Hepatocyte (in vitro differentiated cells): ENCODE measurements around the gene GALNT14. TPM values are rescaled to one million over a fixed set of nuclear protein-coding genes. Genes with fewer than 3 reads are reported as not detected.

Source experiments
- DNase-seq: peaks from one replicate; pipeline ENCODE4 v3.0.0-alpha.2; 2016; ENCODE audit warnings: low spot score
- H2AFZ ChIP-seq: fragments of 200-600 bp; sonication (generic); 2 replicates; pipeline ENCODE4 v1.6.0; 2016; ENCODE audit warnings: antibody characterized with exemption, mild to moderate bottlenecking
- H3K27ac ChIP-seq: fragments of 200-600 bp; sonication (generic); 2 replicates; pipeline ENCODE4 v1.5.1; 2016; ENCODE audit warnings: mild to moderate bottlenecking
- H3K27me3 ChIP-seq: fragments of 200-600 bp; sonication (generic); 2 replicates; pipeline ENCODE4 v1.6.1; 2016
- H3K36me3 ChIP-seq: fragments of 200-600 bp; sonication (generic); replicated peaks from 2 replicates; pipeline ENCODE4 v1.5.1; 2016; ENCODE audit warnings: low read depth; ENCODE audit not compliant: insufficient read depth
- H3K4me1 ChIP-seq: fragments of 200-600 bp; sonication (generic); 2 replicates; pipeline ENCODE4 v1.5.1; 2016; ENCODE audit warnings: mild to moderate bottlenecking, moderate library complexity; ENCODE audit not compliant: insufficient read depth
- H3K4me2 ChIP-seq: fragments of 200-600 bp; sonication (generic); 2 replicates; pipeline ENCODE4 v1.6.0; 2016
- H3K4me3 ChIP-seq: fragments of 200-600 bp; sonication (generic); 2 replicates; pipeline ENCODE4 v1.5.1; 2016; ENCODE audit warnings: mild to moderate bottlenecking
- H3K79me2 ChIP-seq: fragments of 200-600 bp; sonication (generic); 2 replicates; pipeline ENCODE4 v1.6.0; 2017; ENCODE audit warnings: mild to moderate bottlenecking
- H3K9me2 ChIP-seq: fragments of 200-600 bp; sonication (generic); replicated peaks from 2 replicates; pipeline ENCODE4 v1.6.0; 2017; ENCODE audit warnings: mild to moderate bottlenecking; ENCODE audit not compliant: insufficient read depth
- H3K9me3 ChIP-seq: fragments of 200-600 bp; sonication (generic); 2 replicates; pipeline ENCODE4 v1.5.1; 2016; ENCODE audit warnings: low read depth, mild to moderate bottlenecking
- H4K20me1 ChIP-seq: fragments of 200-600 bp; sonication (generic); 2 replicates; pipeline ENCODE4 v1.6.0; 2016; ENCODE audit warnings: mild to moderate bottlenecking; ENCODE audit not compliant: insufficient read depth, poor library complexity, severe bottlenecking
- EZH2 ChIP-seq: fragments of 200-600 bp; sonication (generic); IDR thresholded peaks from 2 replicates; pipeline ENCODE4 v1.6.1; 2016; ENCODE audit warnings: antibody characterized with exemption, mild to moderate bottlenecking, borderline replicate concordance
- EZH2phosphoT487 ChIP-seq: fragments of 200-600 bp; sonication (generic); IDR thresholded peaks from one replicate; pipeline ENCODE4 v1.6.1; 2018; ENCODE audit warnings: antibody characterized with exemption, mild to moderate bottlenecking, low read depth, moderate library complexity; ENCODE audit not compliant: unreplicated experiment, severe bottlenecking
- WGBS: methylation state at CpG from one replicate; pipeline ENCODE4 v1.1.6; 2016; ENCODE audit warnings: low lambda C conversion rate; ENCODE audit errors: missing lambda C conversion rate; 5-methylcytosine and 5-hydroxymethylcytosine counted together
- polyA plus RNA-seq: library from polyadenylated mRNA; unstranded; fragments of >200 nt; fragmentation: Nextera tagmentation; extraction: Ambion mirVana; gene quantifications from 2 replicates; pipeline ENCODE4 v1.2.1, GENCODE V29; 2016
- total RNA-seq: library from RNA; depleted of rRNA; stranded (reverse); fragments of >200 nt; gene quantifications from 2 replicates; pipeline ENCODE4 v1.2.3, GENCODE V29; 2014
- TF ChIP-seq, protein P1 (sequence below): fragments of 200-600 bp; sonication (generic); IDR thresholded peaks from 2 replicates; pipeline ENCODE4 v1.5.1; 2016; ENCODE audit warnings: antibody characterized with exemption, mild to moderate bottlenecking; ENCODE audit not compliant: poor library complexity

Gene GALNT14
- total and polyA plus RNA-seq, 2 experiments from 2014 or later, result 2.2 to 2.9 TPM

DNA sequence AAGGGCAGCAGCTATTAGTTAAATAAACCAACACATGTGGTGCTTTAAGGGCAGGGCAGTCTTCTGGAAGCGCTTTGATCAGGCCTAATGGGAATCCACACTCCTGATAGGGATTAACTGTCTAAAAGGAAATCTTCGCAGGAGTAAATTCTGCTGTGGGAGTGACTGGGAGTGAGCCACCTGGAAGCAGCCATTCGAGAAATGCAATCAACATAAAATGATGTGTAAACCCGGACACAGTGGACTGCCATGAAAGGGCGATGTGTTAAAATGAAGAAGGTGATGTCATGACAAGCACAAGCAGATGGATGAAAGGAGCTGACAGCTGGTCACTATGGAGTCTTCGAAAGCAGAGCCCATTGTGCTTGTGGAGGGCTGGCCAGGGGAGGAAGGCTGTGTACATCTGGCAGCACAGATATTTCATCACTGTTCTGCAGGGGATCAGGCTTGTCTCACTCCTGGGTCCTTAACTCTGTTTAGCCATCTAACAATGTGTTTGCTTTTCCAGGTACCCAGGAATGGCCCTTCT is 24.8 kb upstream of the GALNT14 start:
- DNase-seq, result no peak
- Histone ChIP-seq H3K79me2 (no peaks in the 10 kb centered on the region), H3K27ac (no peak overlapping the region), H3K9me2 (no peaks in the 10 kb centered on the region), H3K36me3 (no peaks in the 10 kb centered on the region), H3K4me3 (no peak overlapping the region), H4K20me1 (no peaks in the 10 kb centered on the region), H2AFZ (no peak overlapping the region), H3K9me3 (no peaks in the 10 kb centered on the region), H3K27me3 (peaks cover 17% of the 10 kb centered on the region), H3K4me1 (no peaks in the 10 kb centered on the region), H3K4me2 (no peak overlapping the region)
- 40% methylated on average over 6 of the region's 6 CpGs for WGBS
- no peak for TF ChIP-seq EZH2

DNA sequence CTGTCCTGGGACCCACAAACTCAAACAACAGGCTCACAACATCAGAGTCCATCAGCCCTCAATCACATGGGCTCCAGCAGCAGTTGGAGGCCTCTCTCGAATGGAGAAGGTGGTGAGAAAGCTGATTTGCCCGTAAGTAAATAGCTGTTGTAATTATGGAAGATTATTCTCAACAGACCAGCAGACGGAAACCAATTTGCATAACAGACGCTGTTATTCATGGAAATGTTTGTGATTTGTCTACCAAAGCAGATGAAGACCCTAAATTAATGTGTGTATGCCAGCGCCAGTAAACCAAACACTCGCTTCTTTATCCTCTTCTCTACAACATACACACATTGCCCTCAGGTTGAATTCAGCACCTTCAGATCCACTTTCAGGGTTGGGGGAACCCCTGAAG is 23.4 kb upstream of the GALNT14 start:
- 82% methylated on average over 6 of the region's 6 CpGs for WGBS
- TF ChIP-seq EZH2 (no peak), EZH2phosphoT487 (no peak)
- TF ChIP-seq, protein P1, sequence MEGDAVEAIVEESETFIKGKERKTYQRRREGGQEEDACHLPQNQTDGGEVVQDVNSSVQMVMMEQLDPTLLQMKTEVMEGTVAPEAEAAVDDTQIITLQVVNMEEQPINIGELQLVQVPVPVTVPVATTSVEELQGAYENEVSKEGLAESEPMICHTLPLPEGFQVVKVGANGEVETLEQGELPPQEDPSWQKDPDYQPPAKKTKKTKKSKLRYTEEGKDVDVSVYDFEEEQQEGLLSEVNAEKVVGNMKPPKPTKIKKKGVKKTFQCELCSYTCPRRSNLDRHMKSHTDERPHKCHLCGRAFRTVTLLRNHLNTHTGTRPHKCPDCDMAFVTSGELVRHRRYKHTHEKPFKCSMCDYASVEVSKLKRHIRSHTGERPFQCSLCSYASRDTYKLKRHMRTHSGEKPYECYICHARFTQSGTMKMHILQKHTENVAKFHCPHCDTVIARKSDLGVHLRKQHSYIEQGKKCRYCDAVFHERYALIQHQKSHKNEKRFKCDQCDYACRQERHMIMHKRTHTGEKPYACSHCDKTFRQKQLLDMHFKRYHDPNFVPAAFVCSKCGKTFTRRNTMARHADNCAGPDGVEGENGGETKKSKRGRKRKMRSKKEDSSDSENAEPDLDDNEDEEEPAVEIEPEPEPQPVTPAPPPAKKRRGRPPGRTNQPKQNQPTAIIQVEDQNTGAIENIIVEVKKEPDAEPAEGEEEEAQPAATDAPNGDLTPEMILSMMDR, result no peak
- no peak overlapping the region for H3K27ac ChIP-seq
- no peaks in the 10 kb centered on the region for H3K36me3 ChIP-seq
- peaks cover 17% of the 10 kb centered on the region for H3K27me3 ChIP-seq
- no peaks in the 10 kb centered on the region for H3K9me2 ChIP-seq
- no peak for DNase-seq
- H3K79me2 ChIP-seq, result no peaks in the 10 kb centered on the region
- no peak overlapping the region for H2AFZ ChIP-seq
- H3K4me2 ChIP-seq, result no peak overlapping the region
- no peaks in the 10 kb centered on the region for H3K9me3 ChIP-seq
- H3K4me1 ChIP-seq, result no peaks in the 10 kb centered on the region
- no peak overlapping the region for H3K4me3 ChIP-seq
- H4K20me1 ChIP-seq, result no peaks in the 10 kb centered on the region

DNA sequence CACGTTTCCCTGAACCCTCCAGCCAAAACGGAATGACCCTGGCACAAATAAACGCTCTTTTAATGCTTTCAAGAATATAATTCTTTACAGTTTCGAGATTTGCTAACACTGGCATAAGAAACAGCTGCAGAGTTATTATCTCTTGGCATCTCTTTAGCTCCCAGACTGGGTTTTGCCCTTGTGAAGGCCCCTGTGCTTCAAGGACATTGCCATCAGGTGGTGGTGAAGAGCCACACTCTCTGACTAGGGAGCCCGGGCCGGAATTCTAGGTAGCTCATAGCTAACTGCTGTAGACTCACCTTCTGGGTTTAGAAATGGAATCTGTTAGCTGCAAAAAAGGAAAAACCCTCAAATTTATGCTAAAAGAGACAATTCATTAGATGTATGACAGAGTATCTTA is 13.3 kb upstream of the GALNT14 start:
- peaks cover 20% of the 10 kb centered on the region for H3K27me3 ChIP-seq
- H3K36me3 ChIP-seq, result no peaks in the 10 kb centered on the region
- 71% methylated on average over 6 of the region's 6 CpGs for WGBS
- H4K20me1 ChIP-seq, result no peaks in the 10 kb centered on the region
- no peaks in the 10 kb centered on the region for H3K4me1 ChIP-seq
- no peak overlapping the region for H2AFZ ChIP-seq
- H3K9me3 ChIP-seq, result no peaks in the 10 kb centered on the region
- no peak overlapping the region for H3K27ac ChIP-seq
- no peaks in the 10 kb centered on the region for H3K79me2 ChIP-seq
- TF ChIP-seq, protein P1, result no peak
- TF ChIP-seq EZH2phosphoT487 (no peak), EZH2 (no peak)
- no peaks in the 10 kb centered on the region for H3K9me2 ChIP-seq
- peak; percentile 23 for DNase-seq
- H3K4me3 ChIP-seq, result no peak overlapping the region
- H3K4me2 ChIP-seq, result no peak overlapping the region

DNA sequence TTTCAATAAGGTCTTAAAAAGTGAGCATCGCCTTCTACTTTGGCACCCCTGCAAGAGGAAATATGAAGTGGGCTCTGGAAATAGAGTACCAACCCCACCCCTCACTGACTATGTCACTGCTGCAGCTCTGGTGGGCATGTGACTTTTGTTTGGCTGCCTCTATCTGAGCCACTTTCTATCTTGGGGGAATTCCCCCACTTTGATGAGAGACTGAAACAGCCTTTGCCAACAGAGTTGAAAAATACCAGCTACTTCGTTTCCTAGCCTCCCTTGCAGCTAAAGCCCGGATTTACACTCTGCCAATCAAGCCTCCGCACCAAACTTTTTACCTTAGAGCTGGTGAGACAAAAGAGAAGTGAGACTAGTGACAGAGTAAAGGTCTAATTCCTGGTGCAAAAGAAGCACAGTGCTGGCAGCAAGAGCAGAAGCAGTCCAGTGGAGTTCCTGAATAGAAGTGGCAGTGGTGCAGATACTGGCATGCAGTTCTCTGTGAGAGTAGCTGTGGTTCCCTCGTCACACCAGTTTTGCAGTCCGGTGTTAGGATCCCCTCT is 12.0 kb upstream of the GALNT14 start:
- no peaks in the 10 kb centered on the region for H3K79me2 ChIP-seq
- H3K27me3 ChIP-seq, result peaks cover 20% of the 10 kb centered on the region
- H3K4me3 ChIP-seq, result no peak overlapping the region
- no peak overlapping the region for H2AFZ ChIP-seq
- H3K36me3 ChIP-seq, result no peaks in the 10 kb centered on the region
- H4K20me1 ChIP-seq, result no peaks in the 10 kb centered on the region
- no peaks in the 10 kb centered on the region for H3K4me1 ChIP-seq
- TF ChIP-seq, protein P1, result no peak
- TF ChIP-seq EZH2, result no peak
- TF ChIP-seq EZH2phosphoT487, result no peak
- H3K4me2 ChIP-seq, result no peak overlapping the region
- H3K27ac ChIP-seq, result no peak overlapping the region
- H3K9me2 ChIP-seq, result no peaks in the 10 kb centered on the region
- no peak for DNase-seq
- WGBS, result 85% methylated on average over 6 of the region's 6 CpGs
- no peaks in the 10 kb centered on the region for H3K9me3 ChIP-seq
